K562 (cell line): Measurements from ENCODE around the gene ABCG5. TPM values are rescaled to one million over a fixed set of nuclear protein-coding genes. Genes with fewer than 3 reads are reported as not detected.

ENCODE experiments used
- CTBP1 ChIP-seq: fragments of 450-650 bp; IDR thresholded peaks from 2 replicates; pipeline ENCODE4 v1.6.1; 2016; ENCODE audit warnings: borderline replicate concordance
- PHF8 ChIP-seq: fragments of 200-600 bp; sonication (generic); IDR thresholded peaks from 2 replicates; pipeline ENCODE4 v1.6.1; 2012; ENCODE audit warnings: mixed run types, mild to moderate bottlenecking, inconsistent platforms, low read length, moderate library complexity, borderline replicate concordance
- SNRNP70 ChIP-seq: fragments of 200-400 bp; formaldehyde crosslinking; optimal IDR thresholded peaks from 2 replicates; pipeline ENCODE3; 2017; ENCODE audit warnings: low read depth, low read length
- ZNF121 ChIP-seq: sonication (generic); formaldehyde crosslinking; conservative IDR thresholded peaks from 2 replicates; pipeline ENCODE4 v1.8.0; 2022; ENCODE audit warnings: missing genetic modification reagents
- ZNF174 ChIP-seq: fragments of 250-450 bp; sonication (Bioruptor Pico); IDR thresholded peaks from 2 replicates; pipeline ENCODE4 v1.4.0; 2020; ENCODE audit warnings: mild to moderate bottlenecking
- ZNF551 ChIP-seq: fragments of 250-450 bp; sonication (Bioruptor Pico); IDR thresholded peaks from 2 replicates; pipeline ENCODE4 v1.5.0; 2021; ENCODE audit warnings: mild to moderate bottlenecking, moderate library complexity
- polyA plus RNA-seq, 8 experiments: library from polyadenylated mRNA; depleted of rRNA in 4 of 8; stranded (reverse) in 5 of 8; unstranded in 3 of 8; fragments of >200 nt; fragmentation: Nextera tagmentation in 2 of 8; fragmentation: Illumina TruSeq in 1 of 8; extraction: Ambion mirVana in 2 of 8; extraction: Trizol in 1 of 8; gene quantifications; 2 replicates each; pipeline versions ENCODE4 v1.2.1 to v1.2.3, GENCODE V29; 2011 to 2014; ENCODE audit warnings: inconsistent platforms in 1 of 8, missing spikeins in 1 of 8
- total RNA-seq, 7 experiments: library from RNA; depleted of rRNA in 6 of 7; stranded (reverse); fragments of >200 nt in 6 of 7; fragmentation: Illumina TruSeq in 2 of 7; extraction: Trizol in 2 of 7; gene quantifications; 2 replicates each; pipeline versions ENCODE4 v1.2.1 to v1.2.3, GENCODE V29; 2011 to 2021; ENCODE audit warnings: low replicate concordance in 1 of 7
- TF ChIP-seq, protein P1 (sequence below): fragments of 450-650 bp; IDR thresholded peaks from 2 replicates; pipeline ENCODE4 v1.6.1; 2018; ENCODE audit not compliant: partially characterized antibody
- TF ChIP-seq, protein P2 (sequence below): fragments of 200-600 bp; sonication (generic); IDR thresholded peaks from one replicate; pipeline ENCODE4 v1.6.1; 2012; ENCODE audit warnings: mild to moderate bottlenecking, low read depth, low read length, inconsistent platforms
- TF ChIP-seq, protein P3 (sequence below): sonication (generic); formaldehyde crosslinking; IDR thresholded peaks from 2 replicates; pipeline ENCODE4 v1.4.0; 2020; ENCODE audit warnings: mild to moderate bottlenecking, missing genetic modification reagents

Gene ABCG5
- total and polyA plus RNA-seq, 9 of the 15 experiments (the other 6 are each of a cell fraction or from before 2014, with no cell fraction given), result 0.01 TPM; not detected in 7

DNA sequence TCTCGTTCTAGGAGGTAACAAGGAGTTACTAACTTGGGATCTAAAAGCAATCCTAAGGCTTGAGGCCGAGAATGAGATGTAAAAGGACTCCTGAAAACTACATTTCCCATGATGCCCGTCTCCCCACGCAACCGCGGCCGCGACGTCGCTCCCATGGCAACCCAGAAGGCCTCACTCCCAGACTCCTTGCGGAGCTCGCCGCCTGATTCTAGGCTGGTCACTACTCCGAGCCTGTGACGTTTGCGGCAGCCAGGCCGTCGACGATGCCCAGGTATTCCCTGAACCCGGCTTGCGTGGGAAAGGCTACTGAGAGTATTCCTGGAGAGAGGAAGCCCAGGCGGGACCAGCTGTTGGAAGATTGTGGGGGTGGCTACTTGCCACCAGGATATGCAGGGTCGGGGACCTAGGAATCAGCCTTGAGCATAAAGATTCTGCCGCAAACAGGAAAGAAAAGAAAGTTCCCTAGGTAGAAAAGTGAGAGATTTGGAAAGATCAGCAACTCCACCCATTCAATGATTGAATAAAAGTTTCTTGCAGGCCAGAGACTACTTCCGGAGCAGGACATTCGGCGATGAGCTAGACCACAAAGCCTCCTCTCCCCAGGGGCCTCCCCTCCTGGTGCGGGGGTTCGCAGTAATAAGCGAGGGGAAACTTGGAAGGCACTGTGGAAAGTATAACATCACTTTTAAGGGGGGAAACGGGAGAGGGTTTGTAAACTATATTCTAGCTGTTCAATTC is 64.6 kb downstream of the ABCG5 start, which contains the start of gene DYNC2LI1 (continued):
- TF ChIP-seq ZNF551 (CRISPR knock-in tag) (no peak), ZNF174 (CRISPR knock-in tag) (no peak), PHF8 (peak; percentile 85; the same call in 1 of the 2 replicates), ZNF121 (CRISPR knock-in tag) (peak; percentile 96), SNRNP70 (no peak), CTBP1 (peak; percentile 66; the same call in 1 of the 2 replicates)
- TF ChIP-seq, protein P1, sequence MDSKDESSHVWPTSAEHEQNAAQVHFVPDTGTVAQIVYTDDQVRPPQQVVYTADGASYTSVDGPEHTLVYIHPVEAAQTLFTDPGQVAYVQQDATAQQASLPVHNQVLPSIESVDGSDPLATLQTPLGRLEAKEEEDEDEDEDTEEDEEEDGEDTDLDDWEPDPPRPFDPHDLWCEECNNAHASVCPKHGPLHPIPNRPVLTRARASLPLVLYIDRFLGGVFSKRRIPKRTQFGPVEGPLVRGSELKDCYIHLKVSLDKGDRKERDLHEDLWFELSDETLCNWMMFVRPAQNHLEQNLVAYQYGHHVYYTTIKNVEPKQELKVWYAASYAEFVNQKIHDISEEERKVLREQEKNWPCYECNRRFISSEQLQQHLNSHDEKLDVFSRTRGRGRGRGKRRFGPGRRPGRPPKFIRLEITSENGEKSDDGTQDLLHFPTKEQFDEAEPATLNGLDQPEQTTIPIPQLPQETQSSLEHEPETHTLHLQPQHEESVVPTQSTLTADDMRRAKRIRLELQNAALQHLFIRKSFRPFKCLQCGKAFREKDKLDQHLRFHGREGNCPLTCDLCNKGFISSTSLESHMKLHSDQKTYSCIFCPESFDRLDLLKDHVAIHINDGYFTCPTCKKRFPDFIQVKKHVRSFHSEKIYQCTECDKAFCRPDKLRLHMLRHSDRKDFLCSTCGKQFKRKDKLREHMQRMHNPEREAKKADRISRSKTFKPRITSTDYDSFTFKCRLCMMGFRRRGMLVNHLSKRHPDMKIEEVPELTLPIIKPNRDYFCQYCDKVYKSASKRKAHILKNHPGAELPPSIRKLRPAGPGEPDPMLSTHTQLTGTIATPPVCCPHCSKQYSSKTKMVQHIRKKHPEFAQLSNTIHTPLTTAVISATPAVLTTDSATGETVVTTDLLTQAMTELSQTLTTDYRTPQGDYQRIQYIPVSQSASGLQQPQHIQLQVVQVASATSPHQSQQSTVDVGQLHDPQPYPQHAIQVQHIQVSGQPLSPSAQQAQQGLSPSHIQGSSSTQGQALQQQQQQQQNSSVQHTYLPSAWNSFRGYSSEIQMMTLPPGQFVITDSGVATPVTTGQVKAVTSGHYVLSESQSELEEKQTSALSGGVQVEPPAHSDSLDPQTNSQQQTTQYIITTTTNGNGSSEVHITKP, result peak; percentile 65
- TF ChIP-seq, protein P2, sequence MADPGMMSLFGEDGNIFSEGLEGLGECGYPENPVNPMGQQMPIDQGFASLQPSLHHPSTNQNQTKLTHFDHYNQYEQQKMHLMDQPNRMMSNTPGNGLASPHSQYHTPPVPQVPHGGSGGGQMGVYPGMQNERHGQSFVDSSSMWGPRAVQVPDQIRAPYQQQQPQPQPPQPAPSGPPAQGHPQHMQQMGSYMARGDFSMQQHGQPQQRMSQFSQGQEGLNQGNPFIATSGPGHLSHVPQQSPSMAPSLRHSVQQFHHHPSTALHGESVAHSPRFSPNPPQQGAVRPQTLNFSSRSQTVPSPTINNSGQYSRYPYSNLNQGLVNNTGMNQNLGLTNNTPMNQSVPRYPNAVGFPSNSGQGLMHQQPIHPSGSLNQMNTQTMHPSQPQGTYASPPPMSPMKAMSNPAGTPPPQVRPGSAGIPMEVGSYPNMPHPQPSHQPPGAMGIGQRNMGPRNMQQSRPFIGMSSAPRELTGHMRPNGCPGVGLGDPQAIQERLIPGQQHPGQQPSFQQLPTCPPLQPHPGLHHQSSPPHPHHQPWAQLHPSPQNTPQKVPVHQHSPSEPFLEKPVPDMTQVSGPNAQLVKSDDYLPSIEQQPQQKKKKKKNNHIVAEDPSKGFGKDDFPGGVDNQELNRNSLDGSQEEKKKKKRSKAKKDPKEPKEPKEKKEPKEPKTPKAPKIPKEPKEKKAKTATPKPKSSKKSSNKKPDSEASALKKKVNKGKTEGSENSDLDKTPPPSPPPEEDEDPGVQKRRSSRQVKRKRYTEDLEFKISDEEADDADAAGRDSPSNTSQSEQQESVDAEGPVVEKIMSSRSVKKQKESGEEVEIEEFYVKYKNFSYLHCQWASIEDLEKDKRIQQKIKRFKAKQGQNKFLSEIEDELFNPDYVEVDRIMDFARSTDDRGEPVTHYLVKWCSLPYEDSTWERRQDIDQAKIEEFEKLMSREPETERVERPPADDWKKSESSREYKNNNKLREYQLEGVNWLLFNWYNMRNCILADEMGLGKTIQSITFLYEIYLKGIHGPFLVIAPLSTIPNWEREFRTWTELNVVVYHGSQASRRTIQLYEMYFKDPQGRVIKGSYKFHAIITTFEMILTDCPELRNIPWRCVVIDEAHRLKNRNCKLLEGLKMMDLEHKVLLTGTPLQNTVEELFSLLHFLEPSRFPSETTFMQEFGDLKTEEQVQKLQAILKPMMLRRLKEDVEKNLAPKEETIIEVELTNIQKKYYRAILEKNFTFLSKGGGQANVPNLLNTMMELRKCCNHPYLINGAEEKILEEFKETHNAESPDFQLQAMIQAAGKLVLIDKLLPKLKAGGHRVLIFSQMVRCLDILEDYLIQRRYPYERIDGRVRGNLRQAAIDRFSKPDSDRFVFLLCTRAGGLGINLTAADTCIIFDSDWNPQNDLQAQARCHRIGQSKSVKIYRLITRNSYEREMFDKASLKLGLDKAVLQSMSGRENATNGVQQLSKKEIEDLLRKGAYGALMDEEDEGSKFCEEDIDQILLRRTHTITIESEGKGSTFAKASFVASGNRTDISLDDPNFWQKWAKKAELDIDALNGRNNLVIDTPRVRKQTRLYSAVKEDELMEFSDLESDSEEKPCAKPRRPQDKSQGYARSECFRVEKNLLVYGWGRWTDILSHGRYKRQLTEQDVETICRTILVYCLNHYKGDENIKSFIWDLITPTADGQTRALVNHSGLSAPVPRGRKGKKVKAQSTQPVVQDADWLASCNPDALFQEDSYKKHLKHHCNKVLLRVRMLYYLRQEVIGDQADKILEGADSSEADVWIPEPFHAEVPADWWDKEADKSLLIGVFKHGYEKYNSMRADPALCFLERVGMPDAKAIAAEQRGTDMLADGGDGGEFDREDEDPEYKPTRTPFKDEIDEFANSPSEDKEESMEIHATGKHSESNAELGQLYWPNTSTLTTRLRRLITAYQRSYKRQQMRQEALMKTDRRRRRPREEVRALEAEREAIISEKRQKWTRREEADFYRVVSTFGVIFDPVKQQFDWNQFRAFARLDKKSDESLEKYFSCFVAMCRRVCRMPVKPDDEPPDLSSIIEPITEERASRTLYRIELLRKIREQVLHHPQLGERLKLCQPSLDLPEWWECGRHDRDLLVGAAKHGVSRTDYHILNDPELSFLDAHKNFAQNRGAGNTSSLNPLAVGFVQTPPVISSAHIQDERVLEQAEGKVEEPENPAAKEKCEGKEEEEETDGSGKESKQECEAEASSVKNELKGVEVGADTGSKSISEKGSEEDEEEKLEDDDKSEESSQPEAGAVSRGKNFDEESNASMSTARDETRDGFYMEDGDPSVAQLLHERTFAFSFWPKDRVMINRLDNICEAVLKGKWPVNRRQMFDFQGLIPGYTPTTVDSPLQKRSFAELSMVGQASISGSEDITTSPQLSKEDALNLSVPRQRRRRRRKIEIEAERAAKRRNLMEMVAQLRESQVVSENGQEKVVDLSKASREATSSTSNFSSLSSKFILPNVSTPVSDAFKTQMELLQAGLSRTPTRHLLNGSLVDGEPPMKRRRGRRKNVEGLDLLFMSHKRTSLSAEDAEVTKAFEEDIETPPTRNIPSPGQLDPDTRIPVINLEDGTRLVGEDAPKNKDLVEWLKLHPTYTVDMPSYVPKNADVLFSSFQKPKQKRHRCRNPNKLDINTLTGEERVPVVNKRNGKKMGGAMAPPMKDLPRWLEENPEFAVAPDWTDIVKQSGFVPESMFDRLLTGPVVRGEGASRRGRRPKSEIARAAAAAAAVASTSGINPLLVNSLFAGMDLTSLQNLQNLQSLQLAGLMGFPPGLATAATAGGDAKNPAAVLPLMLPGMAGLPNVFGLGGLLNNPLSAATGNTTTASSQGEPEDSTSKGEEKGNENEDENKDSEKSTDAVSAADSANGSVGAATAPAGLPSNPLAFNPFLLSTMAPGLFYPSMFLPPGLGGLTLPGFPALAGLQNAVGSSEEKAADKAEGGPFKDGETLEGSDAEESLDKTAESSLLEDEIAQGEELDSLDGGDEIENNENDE, result no peak
- TF ChIP-seq, protein P3, sequence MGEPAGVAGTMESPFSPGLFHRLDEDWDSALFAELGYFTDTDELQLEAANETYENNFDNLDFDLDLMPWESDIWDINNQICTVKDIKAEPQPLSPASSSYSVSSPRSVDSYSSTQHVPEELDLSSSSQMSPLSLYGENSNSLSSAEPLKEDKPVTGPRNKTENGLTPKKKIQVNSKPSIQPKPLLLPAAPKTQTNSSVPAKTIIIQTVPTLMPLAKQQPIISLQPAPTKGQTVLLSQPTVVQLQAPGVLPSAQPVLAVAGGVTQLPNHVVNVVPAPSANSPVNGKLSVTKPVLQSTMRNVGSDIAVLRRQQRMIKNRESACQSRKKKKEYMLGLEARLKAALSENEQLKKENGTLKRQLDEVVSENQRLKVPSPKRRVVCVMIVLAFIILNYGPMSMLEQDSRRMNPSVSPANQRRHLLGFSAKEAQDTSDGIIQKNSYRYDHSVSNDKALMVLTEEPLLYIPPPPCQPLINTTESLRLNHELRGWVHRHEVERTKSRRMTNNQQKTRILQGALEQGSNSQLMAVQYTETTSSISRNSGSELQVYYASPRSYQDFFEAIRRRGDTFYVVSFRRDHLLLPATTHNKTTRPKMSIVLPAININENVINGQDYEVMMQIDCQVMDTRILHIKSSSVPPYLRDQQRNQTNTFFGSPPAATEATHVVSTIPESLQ (CRISPR knock-in tag), result 0 out of 2 replicates have a peak, but pooled peaks have one; percentile 63
